Keratinocyte (primary cell): ENCODE data around the gene HINFP. TPM values are rescaled to one million over a fixed set of nuclear protein-coding genes. Genes with fewer than 3 reads are reported as not detected.
A peak's percentile ranks its signal among the peaks of the same experiment; 100 is the strongest.
"Not testable (repeated sequence)": the region's sequence is repeated elsewhere in the genome, so short reads cannot be mapped to it uniquely, and the experiment has no call there.

Experiments
- DNase-seq: peaks from one replicate; pipeline ENCODE4 v3.0.0-alpha.2; 2011; ENCODE audit warnings: low read depth, missing footprints, low spot score
- FAIRE-seq: peaks from 2 replicates; lab custom pipeline; 2011; peaks lifted over from hg19 to GRCh38; lab: Jason Lieb, UNC
- H2AFZ ChIP-seq: 2 replicates; pipeline ENCODE4 v1.6.0; 2012; ENCODE audit warnings: low read length, control low read depth, inconsistent platforms; ENCODE audit not compliant: control insufficient read depth
- H3K27ac ChIP-seq: 2 replicates; pipeline ENCODE4 v1.5.1; 2011; ENCODE audit warnings: low read length; ENCODE audit not compliant: control insufficient read depth, insufficient read depth
- H3K27me3 ChIP-seq: 3 replicates; pipeline ENCODE4 v1.6.0; 2011; ENCODE audit warnings: low read length; ENCODE audit not compliant: control insufficient read depth, insufficient read depth; ENCODE audit errors: extremely low read depth
- H3K36me3 ChIP-seq, 2 experiments: 2 replicates in 1 of 2; 3 replicates in 1 of 2; pipeline ENCODE4 v1.5.1; 2011; ENCODE audit warnings: low read length in 2 of 2, mild to moderate bottlenecking in 1 of 2; ENCODE audit not compliant: control insufficient read depth in 2 of 2, insufficient read depth in 2 of 2; ENCODE audit errors: extremely low read depth in 1 of 2
- H3K4me1 ChIP-seq: 3 replicates; pipeline ENCODE4 v1.5.1; 2011; ENCODE audit warnings: low read length; ENCODE audit not compliant: control insufficient read depth, insufficient read depth; ENCODE audit errors: extremely low read depth
- H3K4me2 ChIP-seq: 3 replicates; pipeline ENCODE4 v1.6.0; 2011; ENCODE audit warnings: low read depth, low read length; ENCODE audit not compliant: control insufficient read depth, insufficient read depth; ENCODE audit errors: extremely low read depth
- H3K4me3 ChIP-seq, 3 experiments: fragments of 200-600 bp in 1 of 3; sonication (generic) in 1 of 3; 2 replicates in 2 of 3; 3 replicates in 1 of 3; pipeline ENCODE4 v1.5.1; 2011 to 2016; ENCODE audit warnings: low read length in 3 of 3, mild to moderate bottlenecking in 3 of 3, control low read depth in 2 of 3, inconsistent platforms in 1 of 3, low read depth in 1 of 3, mixed read lengths in 1 of 3, mixed run types in 1 of 3, moderate library complexity in 1 of 3; ENCODE audit not compliant: control insufficient read depth in 2 of 3, insufficient read depth in 2 of 3; ENCODE audit errors: extremely low read depth in 1 of 3
- H3K79me2 ChIP-seq: 2 replicates; pipeline ENCODE4 v1.6.0; 2012; ENCODE audit warnings: low read length; ENCODE audit not compliant: control insufficient read depth, insufficient read depth
- H3K9ac ChIP-seq: 3 replicates; pipeline ENCODE4 v1.6.0; 2011; ENCODE audit warnings: low read length; ENCODE audit not compliant: control insufficient read depth, insufficient read depth; ENCODE audit errors: extremely low read depth
- H3K9me1 ChIP-seq: 3 replicates; pipeline ENCODE4 v1.6.0; 2011; ENCODE audit warnings: low read length; ENCODE audit not compliant: control insufficient read depth, insufficient read depth; ENCODE audit errors: extremely low read depth
- H3K9me3 ChIP-seq: 2 replicates; pipeline ENCODE4 v1.5.1; 2012; ENCODE audit warnings: low read depth, low read length; ENCODE audit not compliant: control insufficient read depth
- H4K20me1 ChIP-seq: 3 replicates; pipeline ENCODE4 v1.6.0; 2011; ENCODE audit warnings: low read length; ENCODE audit not compliant: control insufficient read depth, insufficient read depth; ENCODE audit errors: extremely low read depth
- CTCF ChIP-seq, 3 experiments: IDR thresholded peaks in 1 of 3; conservative IDR thresholded peaks in 1 of 3; optimal IDR thresholded peaks in 1 of 3; 2 replicates in 2 of 3; 3 replicates in 1 of 3; pipeline versions ENCODE3 to v1.5.1; 2011; ENCODE audit warnings: low read length in 3 of 3, mild to moderate bottlenecking in 3 of 3, moderate library complexity in 2 of 3, control low read depth in 1 of 3, inconsistent platforms in 1 of 3; ENCODE audit not compliant: insufficient read depth in 2 of 3; ENCODE audit errors: extremely low read depth in 1 of 3
- EZH2 ChIP-seq: IDR thresholded peaks from one replicate; pipeline ENCODE4 v1.6.1; 2012; ENCODE audit warnings: inconsistent platforms, mild to moderate bottlenecking, low read length, moderate library complexity
- dilution Hi-C: fragments of 300-500 bp; cut with MboI; formaldehyde crosslinking; loops from one replicate; pipeline ENCODE4 v1.7.0; 2020; ENCODE audit warnings: low sequenced_read_pairs; ENCODE audit not compliant: extremely low pct_ligation_motif_present
- polyA plus RNA-seq, 5 experiments: library from polyadenylated mRNA; depleted of rRNA in 3 of 5; stranded (reverse) in 3 of 5; stranded (forward) in 1 of 5; unstranded in 1 of 5; fragments of >200 nt; gene quantifications; 1 replicate in 1 of 5; 2 replicates in 3 of 5; 3 replicates in 1 of 5; pipeline versions ENCODE4 v1.2.1 to v1.2.3, GENCODE V29; 2011 to 2012; ENCODE audit warnings: missing spikeins in 2 of 5, low read depth in 1 of 5, low replicate concordance in 1 of 5

Gene HINFP
- polyA plus RNA-seq, 1 donor (not counting 4 experiments of a cell fraction or from before 2014, with no cell fraction given) = 15.6 TPM

GRCh38 chr11:119134389-119134978, 13.1 kb downstream of the HINFP start:
- Histone ChIP-seq H3K79me2 (no peaks in the 10 kb centered on the region), H3K4me1 (no peaks in the 10 kb centered on the region), H3K36me3 (peaks cover 22 to 39% of the 10 kb centered on the region in 2 experiments), H2AFZ (no peak overlapping the region), H3K27ac (no peak overlapping the region), H3K27me3 (no peaks in the 10 kb centered on the region), H3K9me3 (no peaks in the 10 kb centered on the region), H4K20me1 (no peaks in the 10 kb centered on the region), H3K4me3 (no peak overlapping the region), H3K4me2 (no peak overlapping the region), H3K9me1 (no peaks in the 10 kb centered on the region), H3K9ac (no peak overlapping the region)
- DNase-seq (no peak), FAIRE-seq (no peak)
- TF ChIP-seq EZH2 = no peak
- peak; percentile 64 to 72 (median 64) for TF ChIP-seq CTCF (optimal IDR thresholded peaks at IDR 0.05 in 1 of 3, IDR thresholded peaks at IDR 0.05 in 1 of 3, conservative IDR thresholded peaks at IDR 0.05 in 1 of 3; ENCODE audit: extremely low read depth in 1 of 3, insufficient read depth in 2 of 3, low read length in 3 of 3)
- dilution Hi-C loops = no loop called here

GRCh38 chr11:119139276-119139675, 17.9 kb downstream of the HINFP start:
- H2AFZ ChIP-seq, H3K79me2 ChIP-seq, dilution Hi-C loops, H3K9me1 ChIP-seq, H3K9ac ChIP-seq, H3K4me3 ChIP-seq, H3K36me3 ChIP-seq, H3K4me1 ChIP-seq, H4K20me1 ChIP-seq, DNase-seq, H3K27me3 ChIP-seq, H3K4me2 ChIP-seq, FAIRE-seq, H3K9me3 ChIP-seq, H3K27ac ChIP-seq: not testable (repeated sequence)
